Activated CD8-positive, alpha-beta memory T cell treated with anti-CD3 and anti-CD28 coated beads for 4 hours (primary cell): Measurements from ENCODE around the gene ARMC9.
"Not testable (repeated sequence)": the region's sequence is repeated elsewhere in the genome, so short reads cannot be mapped to it uniquely, and the experiment has no call there.

ENCODE experiments used
- DNase-seq, 2 donors: peaks; one replicate each; pipeline ENCODE4 v3.0.0-alpha.2; 2020; ENCODE audit warnings: low read depth in 2 of 2

Gene ARMC9

GRCh38 chr2:231360881-231361371, 162.5 kb downstream of the ARMC9 start:
- no peak for DNase-seq

GRCh38 chr2:231361701-231362554, 163.5 kb downstream of the ARMC9 start:
- DNase-seq: no peak

- DNase-seq: no peak
Measured at GRCh38 chr2:231362555-231363184, 164.2 kb downstream of the ARMC9 start.

- no peak for DNase-seq
Measured at GRCh38 chr2:231364061-231364460, 165.6 kb downstream of the ARMC9 start.

GRCh38 chr2:231364961-231365810, 166.8 kb downstream of the ARMC9 start:
- no peak for DNase-seq

GRCh38 chr2:231367178-231367577, 168.7 kb downstream of the ARMC9 start:
- DNase-seq: no peak

- DNase-seq: no peak
Measured at GRCh38 chr2:231369580-231370428, 171.4 kb downstream of the ARMC9 start.

GRCh38 chr2:231370429-231370748, 172.0 kb downstream of the ARMC9 start:
- DNase-seq: no peak

GRCh38 chr2:231370749-231371429, 172.5 kb downstream of the ARMC9 start:
- DNase-seq: no peak

- no peak for DNase-seq
Measured at GRCh38 chr2:231371430-231372054, 173.1 kb downstream of the ARMC9 start.

GRCh38 chr2:231372326-231372725, 173.9 kb downstream of the ARMC9 start:
- DNase-seq: no peak

GRCh38 chr2:231373184-231373583, 174.8 kb downstream of the ARMC9 start:
- DNase-seq: no peak

- DNase-seq: no peak
Measured at GRCh38 chr2:231373786-231374349, 175.4 kb downstream of the ARMC9 start.

- DNase-seq: no peak
Measured at GRCh38 chr2:231374771-231375170, 176.3 kb downstream of the ARMC9 start.

- not testable (repeated sequence) for DNase-seq
Measured at GRCh38 chr2:231375994-231376615, 177.7 kb downstream of the ARMC9 start.

- no peak for DNase-seq
Measured at GRCh38 chr2:231376857-231377256, 178.4 kb downstream of the ARMC9 start.

- no peak for DNase-seq
Measured at GRCh38 chr2:231378026-231378722, 179.7 kb downstream of the ARMC9 start.

- DNase-seq: no peak
Measured at GRCh38 chr2:231379266-231380215, 181.1 kb downstream of the ARMC9 start.
